ENCODE results near the gene TNNI2. TPM values are rescaled to one million over a fixed set of nuclear protein-coding genes. Genes with fewer than 3 reads are reported as not detected.

TNNI2 gene
- total and polyA plus RNA-seq, 12 donors: 0.55 to 21.8 (median 2.4) TPM; not detected in 3

GRCh38 chr11:1845095-1845429 is 6.3 kb downstream of the TNNI2 start:
- H3K9me3 ChIP-seq (replicated peaks in 1 of 3): no peaks in the 10 kb centered on the region
- intact Hi-C loops (cut with DNase I): no loop called here

GRCh38 chr11:1845561-1846452 is 7.0 kb downstream of the TNNI2 start:
- Histone ChIP-seq H3K4me1 (replicated peaks in 1 of 2) (peaks cover 70 to 75% of the 10 kb centered on the region in 2 donors), H3K36me3 (replicated peaks in 1 of 2) (no peaks in the 10 kb centered on the region), H3K27me3 (no peaks in the 10 kb centered on the region), H3K9me3 (replicated peaks in 1 of 3) (no peaks in the 10 kb centered on the region), H3K27ac (peak overlapping the region; percentile 42 to 96 (median 93)), H3K4me3 (peak overlapping the region in 1 of 4 donors; percentile 12)
- 28 to 50% (median 40%) methylated on average over 6 to 21 of the region's 21 CpGs for WGBS, 4 donors
- intact Hi-C loops (cut with DNase I): no loop called here
- peak in 4 of 7 donors; percentile 63 to 70 (median 67) for DNase-seq
- TF ChIP-seq, protein P1, sequence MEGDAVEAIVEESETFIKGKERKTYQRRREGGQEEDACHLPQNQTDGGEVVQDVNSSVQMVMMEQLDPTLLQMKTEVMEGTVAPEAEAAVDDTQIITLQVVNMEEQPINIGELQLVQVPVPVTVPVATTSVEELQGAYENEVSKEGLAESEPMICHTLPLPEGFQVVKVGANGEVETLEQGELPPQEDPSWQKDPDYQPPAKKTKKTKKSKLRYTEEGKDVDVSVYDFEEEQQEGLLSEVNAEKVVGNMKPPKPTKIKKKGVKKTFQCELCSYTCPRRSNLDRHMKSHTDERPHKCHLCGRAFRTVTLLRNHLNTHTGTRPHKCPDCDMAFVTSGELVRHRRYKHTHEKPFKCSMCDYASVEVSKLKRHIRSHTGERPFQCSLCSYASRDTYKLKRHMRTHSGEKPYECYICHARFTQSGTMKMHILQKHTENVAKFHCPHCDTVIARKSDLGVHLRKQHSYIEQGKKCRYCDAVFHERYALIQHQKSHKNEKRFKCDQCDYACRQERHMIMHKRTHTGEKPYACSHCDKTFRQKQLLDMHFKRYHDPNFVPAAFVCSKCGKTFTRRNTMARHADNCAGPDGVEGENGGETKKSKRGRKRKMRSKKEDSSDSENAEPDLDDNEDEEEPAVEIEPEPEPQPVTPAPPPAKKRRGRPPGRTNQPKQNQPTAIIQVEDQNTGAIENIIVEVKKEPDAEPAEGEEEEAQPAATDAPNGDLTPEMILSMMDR (IDR thresholded peaks at IDR 0.05): no peak
- TF ChIP-seq POLR2A (IDR thresholded peaks at IDR 0.05): no peak

More at GRCh38 chr11:1845095-1845429, 6.3 kb downstream of the TNNI2 start:
- no peak overlapping the region for H3K4me3 ChIP-seq
- no peaks in the 10 kb centered on the region for H3K27me3 ChIP-seq
- peak overlapping the region; percentile 42 to 96 (median 93) for H3K27ac ChIP-seq
- 28 to 50% (median 38%) methylated on average over 1 of the region's 1 CpG for WGBS, 4 donors
- H3K36me3 ChIP-seq (replicated peaks in 1 of 2): no peaks in the 10 kb centered on the region
- H3K4me1 ChIP-seq (replicated peaks in 1 of 2): peaks cover 70 to 75% of the 10 kb centered on the region in 2 donors
- DNase-seq: no peak
- TF ChIP-seq, protein P1 (IDR thresholded peaks at IDR 0.05): no peak
- TF ChIP-seq POLR2A (IDR thresholded peaks at IDR 0.05): no peak

GRCh38 chr11:1846453-1846932 is 7.7 kb downstream of the TNNI2 start:
- intact Hi-C loops (cut with DNase I): no loop called here
- TF ChIP-seq POLR2A (IDR thresholded peaks at IDR 0.05): no peak
- TF ChIP-seq, protein P1 (IDR thresholded peaks at IDR 0.05): no peak

GRCh38 chr11:1847006-1847735 is 8.4 kb downstream of the TNNI2 start:
- Histone ChIP-seq H3K4me3 (peak overlapping the region in 1 of 4 donors; percentile 12), H3K27ac (peak overlapping the region; percentile 80 to 96 (median 93)), H3K4me1 (replicated peaks in 1 of 2) (peaks cover 65 to 69% of the 10 kb centered on the region in 2 donors), H3K36me3 (replicated peaks in 1 of 2) (no peaks in the 10 kb centered on the region), H3K9me3 (replicated peaks in 1 of 3) (no peaks in the 10 kb centered on the region), H3K27me3 (no peaks in the 10 kb centered on the region)
- WGBS, 4 donors: 60 to 73% (median 67%) methylated on average over 14 to 34 of the region's 34 CpGs
- peak in 2 of 7 donors; percentile 48 to 54 for DNase-seq
- intact Hi-C loops (cut with DNase I): no loop called here
- TF ChIP-seq, protein P1 (IDR thresholded peaks at IDR 0.05): no peak
- TF ChIP-seq POLR2A (IDR thresholded peaks at IDR 0.05): peak in 1 of 2 donors; percentile 3

More at GRCh38 chr11:1846453-1846932, 7.7 kb downstream of the TNNI2 start:
- peak overlapping the region; percentile 42 to 96 (median 93) for H3K27ac ChIP-seq
- no peak for DNase-seq
- peaks cover 70 to 75% of the 10 kb centered on the region in 2 donors for H3K4me1 ChIP-seq (replicated peaks in 1 of 2)
- WGBS, 4 donors: 47 to 66% (median 59%) methylated on average over 4 to 9 of the region's 9 CpGs
- H3K36me3 ChIP-seq (replicated peaks in 1 of 2): no peaks in the 10 kb centered on the region
- H3K27me3 ChIP-seq: no peaks in the 10 kb centered on the region
- H3K9me3 ChIP-seq (replicated peaks in 1 of 3): no peaks in the 10 kb centered on the region
- H3K4me3 ChIP-seq: peak overlapping the region in 1 of 4 donors; percentile 12
